GM12873 (cell line): ENCODE results near the gene SLC25A45.

Experiments
- CTCF ChIP-seq: IDR thresholded peaks from 2 replicates; pipeline ENCODE4 v1.5.1; 2012; ENCODE audit warnings: low read depth, mild to moderate bottlenecking, moderate library complexity, low read length, control low read depth; ENCODE audit not compliant: insufficient read depth; ENCODE audit errors: missing control alignments

The SLC25A45 gene

GRCh38 chr11:65378208-65378927 lies 4.1 kb downstream of the SLC25A45 start:
- no peak for TF ChIP-seq CTCF

GRCh38 chr11:65377777-65378176 lies 4.7 kb downstream of the SLC25A45 start:
- peak; percentile 21 for TF ChIP-seq CTCF

GRCh38 chr11:65377036-65377435 lies 5.4 kb downstream of the SLC25A45 start:
- no peak for TF ChIP-seq CTCF

GRCh38 chr11:65376138-65376713 lies 6.2 kb downstream of the SLC25A45 start:
- no peak for TF ChIP-seq CTCF

- no peak for TF ChIP-seq CTCF
These were observed 7.4 kb downstream of the SLC25A45 start for GRCh38 chr11:65375012-65375411.

GRCh38 chr11:65373839-65374580 lies 8.4 kb downstream of the SLC25A45 start:
- TF ChIP-seq CTCF: no peak

- no peak for TF ChIP-seq CTCF
These were observed 11.8 kb downstream of the SLC25A45 start for GRCh38 chr11:65370659-65371049.
